Astrocyte of the cerebellum (primary cell): ENCODE data around the gene METTL17.
"Not testable (repeated sequence)": the region's sequence is repeated elsewhere in the genome, so short reads cannot be mapped to it uniquely, and the experiment has no call there.

Experiments
- DNase-seq: peaks from one replicate; pipeline ENCODE4 v3.0.0-alpha.2; 2011; ENCODE audit warnings: low read depth
- H3K4me3 ChIP-seq: 2 replicates; pipeline ENCODE4 v1.5.1; 2011; ENCODE audit warnings: mild to moderate bottlenecking, low read depth, low read length, moderate library complexity
- CTCF ChIP-seq: IDR thresholded peaks from 2 replicates; pipeline ENCODE4 v1.5.1; 2012; ENCODE audit warnings: low read length, low read depth, moderate library complexity, mild to moderate bottlenecking; ENCODE audit errors: missing control alignments
- in situ Hi-C: cut with HindIII; loops from 2 replicates; pipeline ENCODE4 v1.10.0; 2017; ENCODE audit warnings: low sequenced_read_pairs

Gene METTL17

DNA sequence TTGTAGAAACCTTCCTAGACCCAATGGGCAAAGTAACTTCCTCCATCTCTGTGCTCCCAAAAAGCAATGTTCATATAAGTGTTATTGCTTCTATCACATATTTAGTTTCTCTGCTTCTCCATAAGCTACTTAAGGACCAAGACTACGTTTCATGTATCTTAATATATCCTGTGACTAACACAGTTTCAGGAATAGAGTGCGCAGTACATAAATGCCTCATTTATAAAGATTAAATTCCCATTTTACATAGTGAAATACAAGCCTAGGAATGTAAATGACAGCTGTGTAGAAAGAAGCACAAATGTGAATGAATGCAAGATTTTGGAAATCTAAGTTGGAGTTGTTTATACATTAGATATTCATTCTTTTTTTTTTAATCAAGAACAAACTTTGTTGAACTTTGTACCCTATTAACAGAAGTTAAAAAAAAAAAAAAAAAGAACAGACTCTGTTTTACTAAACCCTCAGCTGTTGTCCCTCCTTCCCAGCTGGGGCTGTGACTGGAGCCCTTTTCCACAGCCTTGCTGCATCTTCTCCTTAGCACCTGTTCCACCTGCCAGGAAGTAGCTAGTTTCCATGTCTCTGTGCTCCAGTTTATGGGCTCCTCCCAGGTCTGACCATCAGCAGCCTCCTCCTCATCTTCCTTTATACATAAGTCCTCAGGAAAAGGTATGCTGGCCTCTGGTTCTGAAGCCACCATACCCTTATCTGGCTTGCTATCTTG, 7.0 kb upstream of the METTL17 start:
- DNase-seq: no peak
- H3K4me3 ChIP-seq: no peak overlapping the region
- TF ChIP-seq CTCF: no peak
- in situ Hi-C loops: no loop called here

- H3K4me3 ChIP-seq, DNase-seq, in situ Hi-C loops: not testable (repeated sequence)
Observed at GRCh38 chr14:20985650-20986049, 4.1 kb upstream of the METTL17 start.

GRCh38 chr14:20986811-20987210, 3.0 kb upstream of the METTL17 start:
- in situ Hi-C loops: no loop called here
- H3K4me3 ChIP-seq: no peak overlapping the region
- TF ChIP-seq CTCF: no peak
- DNase-seq: peak; percentile 94

- peak overlapping the region; percentile 85 for H3K4me3 ChIP-seq
- in situ Hi-C loops: no loop called here
- DNase-seq: no peak
- no peak for TF ChIP-seq CTCF
Observed at GRCh38 chr14:20988717-20989470, 886 bp upstream of the METTL17 start.

DNA sequence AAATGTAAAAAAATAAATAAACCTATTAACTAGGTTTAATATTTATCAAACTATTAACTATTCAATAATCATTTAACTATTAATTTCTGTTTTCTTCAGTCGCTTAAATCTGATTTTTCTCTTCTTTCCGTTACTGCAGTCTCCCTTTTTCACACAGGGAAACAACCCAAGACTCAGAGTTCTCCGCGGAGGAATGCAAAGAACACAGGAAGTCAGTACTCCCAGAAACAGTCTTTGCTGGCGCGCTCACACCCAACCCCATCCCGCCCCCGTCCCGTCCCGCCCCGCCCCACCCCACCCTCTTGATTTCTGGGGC, 351 bp upstream of the METTL17 start:
- peak overlapping the region; percentile 85 for H3K4me3 ChIP-seq
- in situ Hi-C loops: no loop called here
- DNase-seq: no peak
- no peak for TF ChIP-seq CTCF

GRCh38 chr14:20996521-20996920, 6.7 kb downstream of the METTL17 start:
- in situ Hi-C loops: no loop called here
- no peak overlapping the region for H3K4me3 ChIP-seq
- no peak for DNase-seq
- TF ChIP-seq CTCF: no peak

- no peak for TF ChIP-seq CTCF
- in situ Hi-C loops: no loop called here
- no peak overlapping the region for H3K4me3 ChIP-seq
- no peak for DNase-seq
Observed at GRCh38 chr14:20997115-20997514, 7.3 kb downstream of the METTL17 start.
